ENCODE results near the gene ITSN1. TPM values are rescaled to one million over a fixed set of nuclear protein-coding genes. Genes with fewer than 3 reads are reported as not detected.

Gene ITSN1
- total RNA-seq, 1 donor, result 57.0 TPM

GRCh38 chr21:33799378-33800090, 157.2 kb downstream of the ITSN1 start:
- TF ChIP-seq CTCF (IDR thresholded peaks at IDR 0.05; ENCODE audit: insufficient read depth, low read depth, low read length), result no peak
- peak; percentile 26 for DNase-seq (ENCODE audit: low read depth)
- H3K4me3 ChIP-seq (ENCODE audit: low read depth, low read length), result no peak overlapping the region

DNA sequence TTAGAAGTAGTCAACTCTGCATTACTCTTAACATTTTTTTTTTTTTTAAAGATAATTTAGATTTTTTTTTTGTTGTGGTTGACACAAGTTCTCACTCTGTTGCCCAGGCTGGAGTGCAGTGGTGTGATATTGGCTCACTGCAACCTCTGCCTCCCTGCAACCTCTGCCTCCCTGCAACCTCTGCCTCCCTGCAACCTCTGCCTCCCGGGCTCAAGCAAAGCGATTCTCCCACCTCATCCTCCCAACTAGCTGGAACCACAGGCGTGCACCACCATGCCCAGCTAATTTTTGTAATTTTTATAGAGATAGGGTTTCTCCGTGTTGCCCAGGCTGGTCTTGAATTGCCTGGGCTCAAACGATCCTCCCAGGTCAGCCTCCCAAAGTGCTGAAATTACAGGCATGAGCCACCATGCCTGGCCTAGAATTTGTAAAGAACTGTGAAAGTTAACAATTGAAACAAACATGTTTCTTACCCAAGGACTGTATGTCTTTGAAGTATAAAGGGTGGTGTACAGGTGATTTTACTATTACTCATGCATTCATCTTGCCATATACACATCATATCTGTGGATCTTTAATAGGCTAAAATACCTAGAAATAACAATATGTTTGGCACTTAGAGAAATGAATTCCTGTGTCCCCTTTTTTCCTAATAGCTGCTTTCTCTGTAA, 158.6 kb downstream of the ITSN1 start:
- no peak for DNase-seq (ENCODE audit: low read depth)
- no peak for TF ChIP-seq CTCF (IDR thresholded peaks at IDR 0.05; ENCODE audit: insufficient read depth, low read depth, low read length)
- H3K4me3 ChIP-seq (ENCODE audit: low read depth, low read length), result no peak overlapping the region

GRCh38 chr21:33801424-33802405, 159.4 kb downstream of the ITSN1 start:
- no peak overlapping the region for H3K4me3 ChIP-seq (ENCODE audit: low read depth, low read length)
- TF ChIP-seq CTCF (IDR thresholded peaks at IDR 0.05; ENCODE audit: insufficient read depth, low read depth, low read length), result no peak
- peak; percentile 77 for DNase-seq (ENCODE audit: low read depth)

DNA sequence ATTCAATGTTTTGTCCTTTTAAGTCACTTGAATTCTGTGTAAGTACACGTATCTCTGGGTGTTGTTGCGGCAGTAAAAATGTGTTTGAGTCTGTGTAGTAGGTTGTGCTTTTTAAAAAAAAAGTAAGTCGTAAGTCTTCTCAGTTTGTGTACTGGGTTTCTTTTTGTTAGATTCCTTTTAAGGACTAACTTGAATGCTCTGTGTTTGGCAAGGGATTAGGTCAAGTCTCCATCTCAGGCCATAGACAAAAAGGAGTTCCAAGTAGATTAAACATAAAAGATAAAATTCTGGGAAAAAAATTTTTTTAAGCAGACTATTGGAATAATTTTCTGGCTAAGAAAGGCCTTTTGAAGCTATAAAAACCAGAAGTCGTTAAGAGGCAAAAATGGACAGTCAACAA, 160.2 kb downstream of the ITSN1 start:
- H3K4me3 ChIP-seq (ENCODE audit: low read depth, low read length), result no peak overlapping the region
- DNase-seq (ENCODE audit: low read depth), result no peak
- no peak for TF ChIP-seq CTCF (IDR thresholded peaks at IDR 0.05; ENCODE audit: insufficient read depth, low read depth, low read length)

GRCh38 chr21:33808715-33809367, 166.5 kb downstream of the ITSN1 start:
- no peak overlapping the region for H3K4me3 ChIP-seq (ENCODE audit: low read depth, low read length)
- DNase-seq (ENCODE audit: low read depth), result no peak
- TF ChIP-seq CTCF (IDR thresholded peaks at IDR 0.05; ENCODE audit: insufficient read depth, low read depth, low read length), result no peak

- no peak for DNase-seq (ENCODE audit: low read depth)
- no peak for TF ChIP-seq CTCF (IDR thresholded peaks at IDR 0.05; ENCODE audit: insufficient read depth, low read depth, low read length)
- H3K4me3 ChIP-seq (ENCODE audit: low read depth, low read length), result no peak overlapping the region
These were observed 168.5 kb downstream of the ITSN1 start for GRCh38 chr21:33810766-33811165.
